ENCODE measurements around the gene VPS41.
A peak's percentile ranks its signal among the peaks of the same experiment; 100 is the strongest.

The VPS41 gene

DNA sequence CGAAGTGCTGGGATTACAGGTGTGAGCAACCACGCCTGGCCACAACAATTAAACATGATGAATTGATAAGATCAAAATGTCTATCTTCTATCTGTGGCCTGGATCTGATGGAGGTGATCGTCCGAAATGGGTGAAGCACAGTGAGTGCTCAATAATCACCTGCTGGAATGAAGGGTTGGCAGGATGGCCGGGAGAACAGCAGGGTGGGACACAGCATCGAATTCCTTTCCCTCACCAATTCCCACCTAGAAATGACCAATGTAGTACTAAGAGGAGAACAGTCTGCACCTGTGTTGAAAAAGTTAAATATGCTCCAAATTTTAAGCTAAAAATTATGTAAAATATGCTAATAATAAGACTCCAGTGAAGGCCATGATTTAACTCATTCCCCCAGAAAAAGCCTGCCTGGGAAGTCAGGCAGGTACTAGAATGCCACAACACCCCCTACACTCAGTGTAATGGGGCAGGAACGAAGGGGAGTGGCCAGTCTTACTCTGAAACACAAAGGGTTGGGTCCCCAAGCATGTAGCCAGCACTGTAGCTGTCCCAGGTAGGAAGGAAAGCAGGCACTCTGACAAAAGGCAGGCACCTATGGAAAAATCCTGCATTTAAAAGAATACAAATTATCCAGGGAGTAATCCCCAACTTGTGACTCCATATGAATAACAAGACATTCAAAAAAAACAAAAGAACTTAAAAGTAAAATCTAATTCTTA, 110.3 kb downstream of the VPS41 start:
- no peak for DNase-seq

DNA sequence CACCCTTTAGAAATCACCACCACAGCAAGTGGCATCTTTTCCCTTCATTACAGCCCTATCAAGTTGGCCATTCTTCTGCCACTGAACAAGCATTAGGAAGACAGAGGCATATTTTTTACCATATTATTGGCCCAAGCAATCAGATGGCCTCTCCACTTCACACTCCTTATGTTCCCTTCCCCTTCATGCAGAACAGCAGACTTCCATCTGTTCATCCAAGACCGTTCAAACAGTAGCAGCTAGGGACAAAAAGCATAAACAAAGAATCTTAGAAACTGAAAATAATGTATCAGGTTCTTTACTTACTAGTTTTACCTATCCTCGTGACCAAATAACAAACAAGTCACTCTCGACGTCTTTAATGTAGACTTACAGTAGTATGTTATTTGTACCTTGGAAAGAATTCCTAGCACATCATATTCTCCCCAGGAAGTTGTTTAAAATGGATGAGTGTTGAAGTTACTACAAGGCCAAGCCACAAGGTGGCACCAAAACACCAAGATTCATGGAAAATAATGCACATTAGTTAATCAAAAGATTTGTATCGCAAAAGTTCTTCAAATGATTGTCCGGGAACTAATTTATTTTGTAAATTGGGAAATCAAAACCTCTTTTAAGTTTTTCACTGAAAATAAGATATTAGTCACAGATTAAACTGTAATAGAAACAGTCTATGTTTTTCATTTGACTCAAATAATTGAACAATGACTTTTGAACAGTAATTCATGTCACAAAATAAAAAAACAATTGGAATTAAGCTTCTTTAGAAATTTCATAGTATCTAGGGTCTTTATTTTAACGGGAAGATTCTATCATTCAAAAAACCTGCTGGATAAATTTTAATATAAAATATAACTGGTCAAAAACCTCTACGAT, 112.1 kb downstream of the VPS41 start:
- peak; percentile 9 to 25 for DNase-seq

DNA sequence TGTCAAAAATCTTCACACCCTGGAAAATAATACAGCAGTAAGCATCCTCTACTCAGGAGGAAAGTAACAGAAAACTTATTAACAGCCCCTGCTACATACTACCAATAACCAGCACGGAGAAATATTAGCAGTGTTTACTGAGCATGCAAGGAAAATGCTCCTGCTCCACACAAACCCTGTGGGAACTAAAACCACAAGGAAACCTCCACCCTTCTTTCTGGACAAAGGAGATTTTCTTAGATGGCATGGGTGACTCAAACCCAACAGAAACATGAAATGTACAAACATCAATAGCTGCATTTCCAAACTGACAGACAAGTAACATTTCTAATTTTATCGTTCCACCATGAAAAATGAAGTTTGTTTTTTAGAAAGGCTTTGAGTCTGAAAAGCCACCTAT, 113.4 kb downstream of the VPS41 start:
- DNase-seq = no peak

DNA sequence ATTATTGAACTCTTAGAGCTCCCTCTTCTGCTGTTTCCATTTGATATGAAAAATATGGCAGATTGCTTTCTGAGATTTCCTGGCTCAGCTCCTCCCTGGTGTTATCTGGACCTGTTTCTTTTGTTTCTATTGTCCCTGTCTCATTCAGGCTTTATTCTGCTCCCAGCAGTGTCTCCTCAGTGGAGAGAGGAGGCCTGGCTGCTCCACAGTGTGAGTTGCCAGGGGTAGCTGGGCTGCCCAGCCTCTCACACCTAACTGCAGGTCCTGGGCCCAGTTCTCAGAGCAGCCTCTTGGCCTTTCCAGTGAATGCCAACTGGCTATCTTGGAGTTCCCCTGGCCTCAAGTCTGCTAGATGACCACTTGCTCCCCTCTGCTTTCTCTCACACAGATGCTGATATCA, 127.0 kb downstream of the VPS41 start:
- no peak for DNase-seq

DNA sequence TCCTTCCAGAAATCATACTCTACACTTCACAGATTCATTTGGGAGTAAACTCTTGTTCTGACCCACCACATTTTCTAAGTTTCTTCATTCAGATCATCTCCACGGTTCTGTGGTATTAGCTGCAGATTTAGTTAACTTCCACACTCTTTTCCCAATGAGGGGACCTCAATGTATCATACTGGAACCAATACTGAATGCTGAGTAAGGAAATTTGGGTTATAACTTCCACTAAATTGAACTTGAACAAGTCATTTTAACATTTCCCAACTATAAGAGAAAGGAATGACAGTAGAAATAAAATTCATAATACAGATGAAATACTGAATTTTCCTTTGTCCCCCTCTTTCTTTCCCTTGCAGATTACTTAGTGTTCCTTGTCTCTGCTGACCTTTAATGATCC, 131.4 kb downstream of the VPS41 start:
- DNase-seq = no peak

DNA sequence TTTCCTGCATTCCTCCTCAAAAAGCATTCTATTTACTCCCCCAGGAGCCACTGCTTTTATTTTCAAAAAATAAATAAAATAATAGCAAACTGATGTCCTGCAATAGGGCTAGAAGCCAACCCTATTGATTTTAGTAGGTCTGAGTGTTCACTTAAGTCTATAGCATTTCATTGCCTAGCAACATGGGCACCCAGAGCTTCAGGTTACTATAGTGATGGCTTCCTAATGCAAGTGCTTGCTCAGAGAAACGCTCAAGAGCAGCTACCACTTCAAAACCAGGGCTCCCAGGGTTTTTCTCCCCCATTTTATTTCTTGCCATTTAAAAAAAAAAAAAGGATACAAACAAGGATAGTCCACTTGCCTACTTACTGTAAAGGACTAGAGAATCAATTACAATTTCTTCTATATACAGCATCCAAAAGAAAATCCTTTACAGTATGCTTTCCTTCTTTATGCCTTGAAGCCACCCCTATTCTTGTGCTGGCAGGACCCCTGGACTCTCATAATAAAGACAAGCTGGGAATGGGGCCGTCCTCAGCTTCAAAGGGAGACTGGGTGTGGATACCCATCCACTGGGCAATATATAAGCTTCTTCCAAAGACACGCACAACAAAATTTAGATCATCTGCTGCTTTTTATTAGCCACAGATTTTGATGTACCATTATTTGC, 133.3 kb downstream of the VPS41 start:
- no peak for DNase-seq

DNA sequence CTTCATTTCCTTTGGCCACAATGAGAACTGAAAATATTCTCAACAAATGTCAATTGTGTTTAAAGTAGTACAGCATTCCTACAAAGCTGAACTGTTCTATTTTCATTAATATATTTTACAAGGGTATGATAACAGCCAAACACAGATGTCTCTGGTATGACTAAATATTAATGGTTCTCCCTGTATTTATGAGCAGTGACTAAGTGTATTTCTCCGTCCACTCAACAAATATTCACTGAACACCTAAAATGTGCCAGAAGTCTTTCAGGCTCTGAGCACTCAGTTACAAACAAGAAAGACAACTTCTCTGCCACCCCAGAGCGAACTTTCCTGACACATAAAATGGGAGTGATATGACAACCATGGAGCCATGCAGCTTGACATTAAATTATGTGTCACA, 135.6 kb downstream of the VPS41 start:
- no peak for DNase-seq

DNA sequence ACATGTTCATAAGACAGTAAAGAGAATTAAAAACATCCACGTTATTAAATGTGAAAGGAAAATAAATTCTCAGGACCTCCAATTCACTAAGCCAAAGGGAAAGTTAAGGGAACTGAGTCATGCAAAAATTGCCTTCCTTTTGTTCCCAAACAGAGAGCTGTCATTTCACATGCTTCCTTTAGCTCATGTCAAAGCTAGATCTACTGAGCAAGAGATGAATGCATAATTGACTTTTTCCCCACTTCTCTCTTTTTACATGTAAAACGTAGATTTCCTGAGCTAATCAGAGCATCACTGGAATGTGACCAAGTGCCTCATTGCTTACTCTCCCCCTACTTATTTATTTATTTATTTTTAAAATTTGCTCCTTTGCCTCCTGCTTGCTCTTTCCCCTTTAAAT, 148.8 kb downstream of the VPS41 start:
- DNase-seq = no peak

DNA sequence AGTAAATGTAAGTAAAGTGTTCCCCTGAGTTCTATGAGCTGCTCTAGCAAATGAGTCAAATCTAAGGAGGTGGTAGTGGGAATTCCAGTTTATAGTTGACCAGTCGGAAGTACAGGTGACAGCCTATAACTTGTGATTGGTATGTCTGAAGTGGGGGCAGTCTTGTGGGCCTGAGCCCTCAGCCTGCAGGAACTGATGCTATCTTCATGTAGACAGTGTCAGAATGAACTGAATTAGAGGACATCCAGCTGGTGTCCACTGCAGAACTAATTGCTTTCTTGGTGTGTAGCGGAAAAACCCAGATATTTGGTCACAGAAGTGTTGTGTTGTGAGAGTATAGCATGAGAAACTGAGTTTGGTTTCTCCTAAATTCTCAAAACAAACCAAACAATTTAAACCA, 150.0 kb downstream of the VPS41 start:
- no peak for DNase-seq

DNA sequence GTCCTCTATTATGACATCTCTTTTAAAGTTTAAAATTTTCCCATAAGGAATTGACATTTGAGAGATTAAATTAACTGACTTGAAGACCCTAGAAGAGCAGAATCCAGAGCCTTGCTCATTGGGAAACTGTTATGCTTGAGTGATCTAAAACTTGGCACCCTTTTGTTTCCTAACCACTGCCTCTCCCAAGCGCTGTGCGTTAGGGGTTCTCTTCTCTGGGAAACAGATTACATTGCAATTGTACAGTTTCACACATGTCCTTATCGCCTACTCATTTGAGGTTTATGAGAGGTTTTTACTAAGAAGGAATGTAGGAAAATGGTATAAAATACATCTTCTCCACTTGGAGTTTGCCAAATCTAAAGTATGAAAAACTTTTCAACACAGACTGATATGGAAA, 151.1 kb downstream of the VPS41 start:
- no peak for DNase-seq

DNA sequence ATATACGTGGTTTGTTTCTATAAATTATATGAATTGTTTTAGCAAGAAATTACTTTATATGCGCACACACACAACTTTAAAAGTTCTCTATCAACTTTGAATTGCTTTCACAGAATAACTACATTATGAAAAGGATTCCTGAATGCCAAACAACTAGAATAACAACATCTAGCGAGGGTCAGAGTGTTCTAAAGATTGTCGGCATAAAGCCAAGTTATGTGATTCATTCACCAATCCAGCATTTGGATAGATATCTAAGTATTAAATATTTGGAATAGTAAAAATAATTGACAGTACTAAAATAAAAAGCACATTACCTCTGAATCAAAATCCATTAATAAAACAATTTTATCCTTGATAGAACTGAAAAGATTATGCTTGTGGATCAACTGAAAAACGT, 152.5 kb downstream of the VPS41 start:
- no peak for DNase-seq

DNA sequence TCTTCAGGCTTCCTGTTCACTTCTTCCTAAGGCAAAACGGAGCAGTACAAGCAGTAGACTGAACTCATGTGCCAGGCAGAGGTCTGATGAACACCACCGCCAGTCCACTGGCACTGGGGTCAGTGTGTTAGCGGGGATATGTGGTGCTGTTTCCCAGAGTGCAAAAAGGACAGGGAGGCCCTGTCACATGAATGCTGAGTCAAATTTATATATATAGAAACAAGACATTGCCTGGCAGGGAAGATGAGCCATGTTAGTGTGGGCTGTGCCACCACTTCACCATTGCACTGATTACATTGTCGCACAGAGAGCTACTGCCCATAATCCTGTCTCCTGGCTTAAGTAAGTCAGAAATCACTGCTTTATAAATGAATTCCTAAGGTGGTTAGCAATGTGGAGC, 155.6 kb downstream of the VPS41 start:
- DNase-seq = no peak

DNA sequence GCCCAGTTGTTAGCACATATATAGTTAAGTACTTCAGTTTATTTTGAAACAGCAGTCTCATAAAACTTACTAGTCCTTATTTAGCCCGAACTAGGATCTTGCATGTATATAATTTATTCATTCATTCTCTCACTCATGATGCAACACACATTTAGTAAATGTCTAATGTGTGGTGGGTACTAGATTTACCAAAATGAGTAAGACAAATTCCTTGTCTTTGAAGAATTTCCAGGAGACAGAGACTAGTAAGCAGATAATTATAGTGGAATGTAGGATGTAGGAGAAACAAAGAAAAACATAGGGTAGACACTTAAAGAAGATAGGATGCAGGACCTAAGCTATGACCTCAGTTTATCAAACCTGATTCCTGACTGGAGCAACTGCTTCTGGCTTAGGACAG, 157.6 kb downstream of the VPS41 start:
- DNase-seq = no peak

DNA sequence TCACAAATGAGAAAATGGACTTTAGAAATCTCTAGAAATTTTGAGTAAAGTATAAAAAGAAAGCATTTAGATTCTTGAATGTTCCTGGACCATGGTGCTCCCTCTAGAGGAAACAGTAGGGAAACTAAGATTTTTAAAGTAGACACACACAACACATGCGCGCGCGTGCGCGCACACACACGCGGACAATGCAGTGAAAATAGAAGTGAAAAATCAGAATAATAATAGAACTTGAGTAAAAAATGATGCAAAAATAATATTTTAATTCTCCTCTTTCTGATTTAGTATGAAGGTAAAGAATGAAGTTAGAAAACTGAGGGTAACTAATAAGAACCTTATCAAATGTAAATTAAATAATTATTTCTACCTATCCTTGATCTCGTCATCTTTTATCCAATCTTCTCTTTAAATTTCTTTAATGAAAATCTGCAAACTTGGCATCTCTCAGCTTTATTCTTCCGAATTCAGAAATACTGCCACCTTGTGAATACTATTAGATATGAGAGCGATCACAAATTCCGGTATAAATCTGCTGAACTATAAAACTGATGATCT, 160.9 kb downstream of the VPS41 start:
- no peak for DNase-seq

DNA sequence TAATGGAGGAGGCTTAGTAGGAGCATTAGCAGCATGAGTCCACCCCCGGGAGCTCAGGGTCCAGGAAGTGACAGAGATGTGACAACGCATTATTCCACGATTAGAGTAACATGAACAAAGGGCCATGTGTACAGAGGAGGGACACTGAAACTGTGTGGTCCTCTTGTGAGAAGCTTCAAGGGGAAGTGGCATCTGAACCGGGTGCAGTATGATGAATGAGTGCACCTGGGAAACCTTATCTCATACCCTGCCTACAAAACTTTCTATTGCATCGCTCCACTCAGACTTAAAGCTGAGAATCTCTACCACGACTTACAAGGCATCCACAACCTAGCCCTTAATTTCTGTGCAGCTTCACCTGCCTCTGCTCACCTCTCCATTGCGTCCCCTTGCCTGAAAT, 162.6 kb downstream of the VPS41 start:
- no peak for DNase-seq

DNA sequence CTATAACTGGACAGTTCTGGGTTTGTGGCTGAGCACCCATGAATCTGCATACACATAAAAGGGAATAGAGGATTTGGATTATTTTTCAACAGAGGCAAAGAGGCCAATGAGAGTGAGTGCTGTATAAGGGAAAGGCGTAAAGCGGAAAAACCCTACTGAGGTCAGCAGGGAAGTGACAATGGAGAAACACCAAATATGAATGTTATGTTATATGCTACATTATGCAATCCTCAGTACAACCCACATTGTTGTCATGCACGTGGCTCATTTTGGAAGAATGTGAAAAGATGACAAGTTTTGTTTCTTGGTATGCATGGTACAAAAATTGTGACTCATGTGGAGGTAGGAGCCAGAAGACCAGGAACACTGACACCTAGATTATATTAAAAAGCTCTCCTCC, 164.2 kb downstream of the VPS41 start:
- DNase-seq = no peak

DNA sequence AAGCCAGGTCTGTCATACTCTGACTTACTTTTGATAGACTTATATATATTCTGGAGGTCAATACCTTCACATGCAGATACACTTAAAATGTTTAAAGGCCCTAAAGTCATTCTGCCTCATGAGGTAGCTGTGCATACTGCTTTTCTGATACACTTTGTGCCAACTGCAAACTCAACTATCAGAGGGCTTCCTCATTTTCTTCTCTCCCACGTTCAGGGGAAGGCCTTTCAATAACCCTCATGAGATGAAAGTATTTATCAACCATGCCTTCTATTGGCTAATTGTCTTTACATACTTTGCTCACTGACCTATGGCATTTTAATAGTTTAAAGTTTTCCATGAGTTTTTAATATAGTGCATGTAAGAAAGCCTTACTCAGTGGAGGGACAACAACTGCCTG, 165.1 kb downstream of the VPS41 start:
- DNase-seq = no peak

DNA sequence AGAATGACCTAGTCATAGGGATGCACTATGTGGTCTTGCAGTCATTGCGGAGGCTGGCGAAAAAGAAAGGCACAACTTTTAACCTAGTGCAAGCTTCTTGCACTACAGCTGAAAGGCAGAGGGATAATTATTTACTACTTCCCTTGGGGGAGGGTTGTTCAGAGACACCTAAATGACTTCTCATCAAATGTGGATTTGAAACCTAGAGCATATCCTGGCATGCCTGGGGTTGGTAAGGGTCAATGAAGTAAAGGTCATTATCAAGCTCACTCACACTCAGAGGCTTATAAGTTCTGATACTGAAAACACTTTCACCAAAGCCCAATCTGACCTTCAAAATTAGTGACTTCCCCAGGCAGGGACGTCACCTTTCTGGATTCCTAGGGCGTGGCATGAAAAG, 168.9 kb downstream of the VPS41 start:
- DNase-seq = no peak

DNA sequence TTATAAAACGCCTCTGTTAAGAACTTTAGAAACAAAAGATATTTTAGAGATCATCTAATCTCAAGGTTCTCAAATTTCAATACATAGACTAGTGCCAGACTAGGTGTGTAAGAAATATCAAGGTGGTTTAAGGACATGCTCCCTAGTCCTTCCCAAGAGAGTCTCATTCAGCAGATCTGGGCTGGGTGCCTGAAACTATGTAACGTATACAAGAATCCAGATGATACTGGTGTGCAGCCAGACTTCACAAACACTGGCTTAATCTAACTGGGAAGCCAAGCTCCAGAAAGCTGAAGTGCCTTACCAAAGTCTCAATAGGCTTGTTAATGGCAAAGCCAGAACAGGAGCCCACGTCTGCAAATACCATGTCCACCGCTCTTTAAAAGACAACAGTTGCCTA, 172.9 kb downstream of the VPS41 start:
- no peak for DNase-seq

DNA sequence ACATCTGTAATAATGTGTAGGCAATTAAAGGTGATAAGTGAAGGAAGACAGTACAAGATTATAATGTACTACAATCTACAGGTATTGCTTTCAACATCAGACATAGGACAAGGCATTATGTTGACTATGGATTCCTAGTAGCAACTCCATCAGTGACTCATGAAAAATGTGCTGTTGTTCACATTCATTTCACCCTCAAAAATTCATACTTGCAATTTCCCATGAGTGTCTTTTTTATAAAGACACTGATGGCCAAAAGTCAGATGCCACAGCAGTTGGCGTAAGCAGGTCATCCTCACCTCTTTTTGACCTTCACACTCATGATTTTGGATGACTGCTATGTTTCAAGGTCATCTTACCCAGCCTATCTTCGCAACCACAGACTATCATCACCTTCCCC, 177.8 kb downstream of the VPS41 start:
- no peak for DNase-seq

DNA sequence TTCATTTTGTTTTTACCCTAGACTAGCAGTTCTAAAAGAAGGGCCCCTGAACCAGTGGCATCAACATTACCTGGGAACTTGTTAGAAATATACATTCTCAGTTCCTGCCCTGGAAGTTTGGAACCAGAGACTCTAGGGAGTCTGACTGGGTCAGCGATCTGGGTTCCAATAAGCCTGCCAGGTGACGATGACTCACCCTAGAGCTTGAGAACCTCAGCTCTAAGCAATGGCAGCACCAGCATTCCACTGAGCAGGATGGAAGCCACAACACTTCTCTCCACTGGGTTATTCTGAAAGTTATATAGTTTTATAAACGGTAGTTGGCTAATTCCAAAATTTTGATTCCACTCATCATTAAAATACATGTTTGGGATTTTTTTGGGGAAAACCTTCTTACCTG, 180.8 kb downstream of the VPS41 start:
- DNase-seq = no peak

DNA sequence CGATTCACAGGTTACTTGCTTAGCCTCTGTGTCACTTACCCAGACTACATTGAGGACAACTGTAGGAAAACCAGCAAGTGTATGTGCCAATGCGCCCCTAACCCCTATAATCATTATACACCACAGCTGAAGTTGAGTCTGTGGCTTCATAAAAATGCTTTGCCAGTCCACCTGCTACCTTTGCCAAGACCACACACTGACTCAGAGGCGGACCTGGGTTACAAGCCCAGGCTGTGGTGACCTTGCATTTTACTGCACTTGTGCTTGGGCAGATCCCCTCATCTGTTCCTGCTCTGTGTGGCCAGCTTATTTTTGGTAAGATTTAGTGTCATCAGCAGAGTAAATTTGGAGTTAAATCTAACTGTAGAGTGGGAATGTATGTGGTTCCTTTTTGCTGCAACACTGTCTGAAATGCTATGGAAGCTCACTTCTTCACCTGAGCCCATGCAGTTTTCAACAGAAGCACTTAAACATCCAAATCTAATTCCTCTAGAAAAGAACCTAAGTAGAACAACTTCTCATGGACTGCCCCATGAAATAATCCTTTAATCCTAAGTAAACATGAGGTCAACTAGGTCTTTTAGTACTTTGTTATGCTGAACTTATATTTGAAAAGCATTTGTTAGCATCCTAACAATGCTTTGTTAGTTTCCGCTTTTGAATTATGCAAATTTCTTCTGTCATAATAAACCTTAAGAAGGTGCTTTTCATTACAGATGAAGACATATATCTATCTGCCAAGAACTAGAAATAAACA, 181.6 kb downstream of the VPS41 start:
- DNase-seq = no peak

DNA sequence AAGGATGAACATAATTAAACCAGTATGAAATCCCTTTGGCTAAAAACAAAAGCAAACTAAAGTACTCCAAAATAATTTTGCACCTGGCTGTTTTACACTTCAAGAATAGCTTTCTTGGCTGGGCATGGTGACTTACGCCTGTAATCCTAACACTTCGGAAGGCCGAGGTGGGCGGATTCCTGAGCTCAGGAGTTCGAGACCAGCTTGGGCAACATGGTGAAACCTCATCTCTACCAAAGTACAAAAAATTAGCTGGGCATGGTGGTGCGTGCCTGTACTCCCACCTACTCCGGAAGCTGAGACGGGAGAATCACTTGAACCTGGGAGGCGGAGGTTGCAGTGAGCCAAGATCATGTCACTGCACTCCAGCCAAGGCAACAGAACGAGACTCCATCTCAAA, 185.7 kb downstream of the VPS41 start:
- no peak for DNase-seq

Data from stimulated activated CD4-positive, alpha-beta T cell treated with anti-CD3 and anti-CD28 coated beads, Interleukin-4, amount 100 ng/mL, for 4 hours (primary cell).